NCI-H187 treated with DMSO at 0.1 percent for 48 hours (cell line): ENCODE results near the gene STARD10.

Experiments
- DNase-seq: peaks from one replicate; lab custom pipeline; 2025; lab: John Stamatoyannopoulos, UW

STARD10 gene

GRCh38 chr11:72763823-72764222, 30.0 kb downstream of the STARD10 start:
- DNase-seq: no peak

- no peak for DNase-seq
Observed at GRCh38 chr11:72762641-72763304, 31.1 kb downstream of the STARD10 start.

- DNase-seq: no peak
Observed at GRCh38 chr11:72760539-72761405, 33.1 kb downstream of the STARD10 start.

- peak; percentile 62 for DNase-seq
Observed at GRCh38 chr11:72759468-72759985, 34.3 kb downstream of the STARD10 start.

GRCh38 chr11:72758690-72759389, 35.0 kb downstream of the STARD10 start:
- peak; percentile 62 for DNase-seq

- DNase-seq: no peak
Observed at GRCh38 chr11:72758304-72758689, 35.5 kb downstream of the STARD10 start.

- no peak for DNase-seq
Observed at GRCh38 chr11:72755713-72756285, 38.0 kb downstream of the STARD10 start.

- DNase-seq: no peak
Observed at GRCh38 chr11:72754544-72755155, 39.2 kb downstream of the STARD10 start.

GRCh38 chr11:72754149-72754543, 39.7 kb downstream of the STARD10 start:
- DNase-seq: no peak

GRCh38 chr11:72753341-72754148, 40.3 kb downstream of the STARD10 start:
- no peak for DNase-seq

GRCh38 chr11:72752088-72752914, 41.5 kb downstream of the STARD10 start, which contains the start of gene ARAP1:
Gene ARAP1, minus strand, starts transcription at chr11:72752408. Its CDS starts 25,280 bp downstream, at chr11:72727128.
- DNase-seq: no peak

- DNase-seq: peak; percentile 81
Observed at GRCh38 chr11:72751116-72752087, 42.4 kb downstream of the STARD10 start.

- no peak for DNase-seq
Observed at GRCh38 chr11:72750556-72751115, 43.2 kb downstream of the STARD10 start.

GRCh38 chr11:72750086-72750485, 43.8 kb downstream of the STARD10 start:
- no peak for DNase-seq

- DNase-seq: no peak
Observed at GRCh38 chr11:72747289-72747855, 46.5 kb downstream of the STARD10 start.

- DNase-seq: no peak
Observed at GRCh38 chr11:72746821-72747220, 47.0 kb downstream of the STARD10 start.

- no peak for DNase-seq
Observed at GRCh38 chr11:72745925-72746550, 47.8 kb downstream of the STARD10 start.
